Caco-2 (cell line): ENCODE results near the gene MLIP. TPM values are rescaled to one million over a fixed set of nuclear protein-coding genes. Genes with fewer than 3 reads are reported as not detected.

Experiments
- BruUV-seq: library from RNA; stranded (reverse); fragments of 400-500 nt; replicated peaks from 2 replicates; lab custom pipeline; 2021; lab: Mats Ljungman, UMichigan
- CTCF ChIA-PET: fragments of 300-600 bp; sonication (Branson Sonifier 250); formaldehyde crosslinking; loops from one replicate; lab custom pipeline; 2022; ENCODE audit warnings: antibody characterized with exemption; lab: Charles Lee
- POLR2A ChIA-PET: fragments of 300-600 bp; sonication (Branson Sonifier 250); formaldehyde crosslinking; loops from one replicate; lab custom pipeline; 2022; ENCODE audit warnings: antibody characterized with exemption; lab: Charles Lee
- DNase-seq, 2 experiments: peaks; one replicate each; pipeline versions ENCODE4 v3.0.0 to v3.0.0-alpha.2; 2020 to 2022
- H3K27me3 ChIP-seq: replicated peaks from 2 replicates; pipeline ENCODE4 v1.6.0; 2011; ENCODE audit warnings: low read length; ENCODE audit not compliant: control insufficient read depth, insufficient read depth
- H3K36me3 ChIP-seq: 2 replicates; pipeline ENCODE4 v1.5.1; 2011; ENCODE audit warnings: low read length; ENCODE audit not compliant: control insufficient read depth, insufficient read depth
- H3K4me1 ChIP-seq: fragments of 250-450 bp; sonication (Bioruptor Pico); 2 replicates; pipeline ENCODE4 v1.5.1; 2020; ENCODE audit warnings: mild to moderate bottlenecking
- H3K4me3 ChIP-seq: 2 replicates; pipeline ENCODE4 v1.5.1; 2011; ENCODE audit warnings: low read depth, mild to moderate bottlenecking, control low read depth, low read length
- H3K9me3 ChIP-seq: fragments of 250-450 bp; sonication (Bioruptor Pico); 2 replicates; pipeline ENCODE4 v1.5.1; 2020; ENCODE audit warnings: mild to moderate bottlenecking, moderate library complexity
- H3K27ac Mint-ChIP-seq: one replicate; pipeline ENCODE4 v1.8.0; 2022; ENCODE audit warnings: mixed read lengths; ENCODE audit not compliant: unreplicated experiment
- H3K27me3 Mint-ChIP-seq: one replicate; pipeline ENCODE4 v1.8.0; 2022; ENCODE audit warnings: mixed read lengths; ENCODE audit not compliant: insufficient read depth, unreplicated experiment
- H3K36me3 Mint-ChIP-seq: one replicate; pipeline ENCODE4 v1.8.0; 2022; ENCODE audit warnings: mild to moderate bottlenecking, mixed read lengths; ENCODE audit not compliant: insufficient read depth, unreplicated experiment
- H3K4me1 Mint-ChIP-seq: one replicate; pipeline ENCODE4 v1.8.0; 2022; ENCODE audit warnings: low read depth, mixed read lengths; ENCODE audit not compliant: unreplicated experiment
- H3K4me3 Mint-ChIP-seq: one replicate; pipeline ENCODE4 v1.8.0; 2022; ENCODE audit warnings: mild to moderate bottlenecking, moderate library complexity, mixed read lengths; ENCODE audit not compliant: unreplicated experiment
- H3K9me3 Mint-ChIP-seq: one replicate; pipeline ENCODE4 v1.8.0; 2022; ENCODE audit warnings: mixed read lengths; ENCODE audit not compliant: unreplicated experiment
- intact Hi-C: fragments of 100-400 bp; cut with micrococcal nuclease; formaldehyde crosslinking; loops from one replicate; pipeline ENCODE4 v1.10.0; 2022; ENCODE audit not compliant: unreplicated experiment
- total RNA-seq: library from RNA; stranded (reverse); gene quantifications from 2 replicates; pipeline ENCODE4 v1.2.3, GENCODE V29; 2022
- TF ChIP-seq, protein P1 (sequence below), 2 experiments: fragments of 200-600 bp in 1 of 2; IDR thresholded peaks; 1 replicate in 1 of 2; 2 replicates in 1 of 2; pipeline versions ENCODE4 v1.5.1 to v1.8.0; 2011 to 2022; ENCODE audit warnings: antibody characterized with exemption in 1 of 2, control low read depth in 1 of 2, inconsistent platforms in 1 of 2, low read depth in 1 of 2, low read length in 1 of 2, mild to moderate bottlenecking in 1 of 2, moderate library complexity in 1 of 2; ENCODE audit not compliant: insufficient read depth in 1 of 2, severe bottlenecking in 1 of 2, unreplicated experiment in 1 of 2

MLIP gene
- total RNA-seq, 1 experiment from 2014 or later: 0.88 TPM

DNA sequence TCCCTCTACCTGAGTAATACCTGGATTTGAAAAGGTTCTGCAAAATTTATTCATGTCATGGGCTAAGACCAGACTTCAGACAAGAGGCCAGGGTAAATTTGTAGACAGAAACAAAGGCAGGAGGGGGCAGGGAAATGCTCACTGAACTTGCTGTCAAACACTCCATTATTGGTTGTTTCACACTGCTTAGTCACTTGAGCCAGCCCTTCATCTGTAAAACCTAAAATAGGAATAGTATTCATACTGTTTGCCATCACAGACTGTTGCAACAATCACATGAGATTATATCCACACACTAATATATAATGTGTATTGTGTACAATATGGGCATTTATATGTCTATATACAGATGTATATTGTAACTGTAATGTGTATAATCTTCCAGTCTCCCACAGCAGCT, 190.5 kb downstream of the MLIP start:
- ChIA-PET POLR2A (no interaction called here), CTCF (no interaction called here)
- no peak for DNase-seq
- Mint-ChIP-seq H3K9me3 (no peaks in the 10 kb centered on the region), H3K36me3 (no peaks in the 10 kb centered on the region), H3K27me3 (no peaks in the 10 kb centered on the region), H3K27ac (no peak overlapping the region), H3K4me3 (no peak overlapping the region), H3K4me1 (no peaks in the 10 kb centered on the region)
- TF ChIP-seq, protein P1, sequence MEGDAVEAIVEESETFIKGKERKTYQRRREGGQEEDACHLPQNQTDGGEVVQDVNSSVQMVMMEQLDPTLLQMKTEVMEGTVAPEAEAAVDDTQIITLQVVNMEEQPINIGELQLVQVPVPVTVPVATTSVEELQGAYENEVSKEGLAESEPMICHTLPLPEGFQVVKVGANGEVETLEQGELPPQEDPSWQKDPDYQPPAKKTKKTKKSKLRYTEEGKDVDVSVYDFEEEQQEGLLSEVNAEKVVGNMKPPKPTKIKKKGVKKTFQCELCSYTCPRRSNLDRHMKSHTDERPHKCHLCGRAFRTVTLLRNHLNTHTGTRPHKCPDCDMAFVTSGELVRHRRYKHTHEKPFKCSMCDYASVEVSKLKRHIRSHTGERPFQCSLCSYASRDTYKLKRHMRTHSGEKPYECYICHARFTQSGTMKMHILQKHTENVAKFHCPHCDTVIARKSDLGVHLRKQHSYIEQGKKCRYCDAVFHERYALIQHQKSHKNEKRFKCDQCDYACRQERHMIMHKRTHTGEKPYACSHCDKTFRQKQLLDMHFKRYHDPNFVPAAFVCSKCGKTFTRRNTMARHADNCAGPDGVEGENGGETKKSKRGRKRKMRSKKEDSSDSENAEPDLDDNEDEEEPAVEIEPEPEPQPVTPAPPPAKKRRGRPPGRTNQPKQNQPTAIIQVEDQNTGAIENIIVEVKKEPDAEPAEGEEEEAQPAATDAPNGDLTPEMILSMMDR (IDR thresholded peaks at IDR 0.05; ENCODE audit: insufficient read depth in 1 of 2, low read depth in 1 of 2, low read length in 1 of 2, severe bottlenecking in 1 of 2, unreplicated experiment in 1 of 2): no peak
- BruUV-seq: no TSS peak
- H3K4me1 ChIP-seq: no peaks in the 10 kb centered on the region
- H3K36me3 ChIP-seq: no peaks in the 10 kb centered on the region
- H3K4me3 ChIP-seq: no peak overlapping the region
- H3K9me3 ChIP-seq: no peaks in the 10 kb centered on the region
- no peaks in the 10 kb centered on the region for H3K27me3 ChIP-seq
- intact Hi-C loops: no loop called here

- no peaks in the 10 kb centered on the region for H3K9me3 Mint-ChIP-seq
- H3K27ac Mint-ChIP-seq: no peak overlapping the region
- Histone ChIP-seq H3K36me3 (no peaks in the 10 kb centered on the region), H3K9me3 (no peaks in the 10 kb centered on the region), H3K4me3 (no peak overlapping the region), H3K27me3 (no peaks in the 10 kb centered on the region), H3K4me1 (peaks cover 10% of the 10 kb centered on the region; the same call in 1 of the 2 replicates)
- TF ChIP-seq, protein P1 (IDR thresholded peaks at IDR 0.05; ENCODE audit: insufficient read depth in 1 of 2, low read depth in 1 of 2, low read length in 1 of 2, severe bottlenecking in 1 of 2, unreplicated experiment in 1 of 2): no peak
- H3K27me3 Mint-ChIP-seq: no peaks in the 10 kb centered on the region
- BruUV-seq: no TSS peak
- intact Hi-C loops: no loop called here
- no peaks in the 10 kb centered on the region for H3K4me1 Mint-ChIP-seq
- POLR2A ChIA-PET: no interaction called here
- CTCF ChIA-PET: interaction anchor here (0.7 kb wide), 1 partner anchor 897 kb away, joined by 3 read pairs; no protein-coding TSS in a partner anchor
- H3K4me3 Mint-ChIP-seq: no peak overlapping the region
- H3K36me3 Mint-ChIP-seq: no peaks in the 10 kb centered on the region
- DNase-seq: peak; percentile 14 to 53
These were observed 196.2 kb downstream of the MLIP start for GRCh38 chr6:54307439-54307910.

DNA sequence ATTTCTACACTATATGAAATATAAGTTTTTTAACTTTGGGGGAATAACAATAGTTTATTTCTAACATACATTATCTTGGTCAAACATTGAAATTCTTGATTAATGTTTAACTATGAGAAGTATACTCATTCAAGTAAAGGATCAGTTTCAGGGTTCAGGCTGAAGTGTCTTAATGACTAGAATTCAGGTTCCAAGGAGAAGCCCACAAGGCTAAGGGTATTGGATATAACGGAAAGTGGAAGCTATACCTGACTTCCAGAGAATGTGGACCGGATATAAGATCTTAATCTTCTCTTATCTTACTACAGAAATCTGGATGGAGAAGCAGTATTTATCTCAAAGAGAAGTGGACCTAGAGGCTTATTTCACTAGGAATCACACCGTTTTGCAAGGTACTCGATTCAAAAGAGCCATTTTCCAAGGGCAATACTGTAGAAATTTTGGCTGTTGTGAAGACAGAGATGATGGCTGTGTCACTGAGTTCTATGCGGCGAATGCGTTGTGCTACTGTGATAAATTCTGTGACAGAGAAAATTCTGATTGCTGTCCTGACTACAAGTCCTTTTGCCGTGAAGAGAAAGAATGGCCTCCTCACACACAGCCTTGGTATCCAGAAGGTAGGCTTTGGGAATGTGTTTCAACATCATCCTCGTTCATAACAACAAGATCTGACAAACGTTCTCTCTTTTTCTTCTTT, 197.2 kb downstream of the MLIP start, which contains the start of gene TINAG:
TINAG (plus strand) TSS at position 153 of the 697 bp plus-strand sequence; CDS start at position 263, 110 bp downstream.
- Mint-ChIP-seq H3K27ac (no peak within 1 kb of the TSS), H3K27me3 (no peaks in the 10 kb centered on the region), H3K9me3 (no peaks in the 10 kb centered on the region), H3K4me3 (no peak within 1 kb of the TSS), H3K4me1 (no peaks in the 10 kb centered on the region), H3K36me3 (no peaks in the 10 kb centered on the region)
- H3K27me3 ChIP-seq: no peaks in the 10 kb centered on the region
- H3K4me3 ChIP-seq: no peak within 1 kb of the TSS
- TF ChIP-seq, protein P1 (IDR thresholded peaks at IDR 0.05; ENCODE audit: insufficient read depth in 1 of 2, low read depth in 1 of 2, low read length in 1 of 2, severe bottlenecking in 1 of 2, unreplicated experiment in 1 of 2): no peak
- H3K4me1 ChIP-seq: peaks cover 10% of the 10 kb centered on the region; the same call in 1 of the 2 replicates
- ChIA-PET POLR2A (no interaction called here), CTCF (no interaction called here)
- intact Hi-C loops: no loop called here
- H3K9me3 ChIP-seq: no peaks in the 10 kb centered on the region
- BruUV-seq: no TSS peak
- DNase-seq: no peak
- no peaks in the 10 kb centered on the region for H3K36me3 ChIP-seq
